Mesenchymal stem cell (in vitro differentiated cells and primary cell): Measurements from ENCODE around the gene TSPAN11.
A peak's percentile ranks its signal among the peaks of the same experiment; 100 is the strongest.

Source experiments
- DNase-seq: peaks from one replicate; pipeline ENCODE4 v3.0.0-alpha.2; 2013
- H2AFZ ChIP-seq: one replicate; pipeline ENCODE4 v1.6.1; 2013; ENCODE audit warnings: low read depth, mild to moderate bottlenecking, control low read depth, inconsistent platforms, low read length, moderate library complexity
- H2AK5ac ChIP-seq: 2 replicates; pipeline ENCODE4 v1.6.1; 2013; ENCODE audit warnings: low read length, moderate library complexity, mild to moderate bottlenecking, inconsistent platforms; ENCODE audit not compliant: severe bottlenecking
- H2BK120ac ChIP-seq: one replicate; pipeline ENCODE4 v1.6.1; 2013; ENCODE audit warnings: low read depth, mild to moderate bottlenecking, inconsistent platforms, low read length, moderate library complexity
- H2BK12ac ChIP-seq, 2 experiments: one replicate each; pipeline ENCODE4 v1.6.1; 2013; ENCODE audit warnings: inconsistent platforms in 2 of 2, low read length in 2 of 2, mild to moderate bottlenecking in 2 of 2, moderate library complexity in 2 of 2, control low read depth in 1 of 2
- H2BK15ac ChIP-seq: one replicate; pipeline ENCODE4 v1.6.1; 2013; ENCODE audit warnings: mild to moderate bottlenecking, low read depth, inconsistent platforms; ENCODE audit not compliant: poor library complexity, severe bottlenecking
- H2BK5ac ChIP-seq: 2 replicates; pipeline ENCODE4 v1.6.1; 2013; ENCODE audit warnings: low read depth, mild to moderate bottlenecking, low read length, control low read depth, inconsistent platforms; ENCODE audit not compliant: poor library complexity, severe bottlenecking
- H3K14ac ChIP-seq, 2 experiments: one replicate each; pipeline ENCODE4 v1.6.1; 2013; ENCODE audit warnings: inconsistent platforms in 2 of 2, low read length in 2 of 2, control low read depth in 1 of 2, mild to moderate bottlenecking in 1 of 2, moderate library complexity in 1 of 2
- H3K18ac ChIP-seq, 2 experiments: one replicate each; pipeline ENCODE4 v1.6.1; 2013; ENCODE audit warnings: inconsistent platforms in 2 of 2, low read length in 2 of 2, control low read depth in 1 of 2, low read depth in 1 of 2, mild to moderate bottlenecking in 1 of 2
- H3K23ac ChIP-seq, 2 experiments: one replicate each; pipeline ENCODE4 v1.6.1; 2013; ENCODE audit warnings: inconsistent platforms in 2 of 2, low read length in 2 of 2, mild to moderate bottlenecking in 2 of 2, moderate library complexity in 2 of 2, control low read depth in 1 of 2
- H3K27ac ChIP-seq: 2 replicates; pipeline ENCODE4 v1.5.1; 2013; ENCODE audit warnings: mild to moderate bottlenecking, moderate library complexity, low read length, control low read depth, inconsistent platforms; ENCODE audit not compliant: poor library complexity, severe bottlenecking
- H3K27me3 ChIP-seq, 2 experiments: 2 replicates each; pipeline versions ENCODE4 v1.6.1 to v1.7.0; 2013; ENCODE audit warnings: low read length in 2 of 2, mild to moderate bottlenecking in 2 of 2, moderate library complexity in 2 of 2, control low read depth in 1 of 2, inconsistent platforms in 1 of 2; ENCODE audit not compliant: control insufficient read depth in 1 of 2, insufficient read depth in 1 of 2
- H3K36me3 ChIP-seq, 2 experiments: 2 replicates each; pipeline versions ENCODE4 v1.6.1 to v1.7.0; 2013; ENCODE audit warnings: low read length in 2 of 2, control low read depth in 1 of 2, inconsistent platforms in 1 of 2, low read depth in 1 of 2, mild to moderate bottlenecking in 1 of 2; ENCODE audit not compliant: insufficient read depth in 2 of 2, control insufficient read depth in 1 of 2
- H3K4ac ChIP-seq, 2 experiments: one replicate each; pipeline ENCODE4 v1.6.1; 2013; ENCODE audit warnings: inconsistent platforms in 2 of 2, low read length in 2 of 2, mild to moderate bottlenecking in 2 of 2, moderate library complexity in 2 of 2, control low read depth in 1 of 2, low read depth in 1 of 2
- H3K4me1 ChIP-seq: 2 replicates; pipeline ENCODE4 v1.6.1; 2013; ENCODE audit warnings: low read depth, low read length, control low read depth; ENCODE audit not compliant: control insufficient read depth, insufficient read depth
- H3K4me2 ChIP-seq: 2 replicates; pipeline ENCODE4 v1.6.1; 2013; ENCODE audit warnings: low read length, mild to moderate bottlenecking, inconsistent platforms; ENCODE audit not compliant: poor library complexity, severe bottlenecking
- H3K4me3 ChIP-seq, 2 experiments: 2 replicates each; pipeline versions ENCODE4 v1.5.1 to v1.7.0; 2013; ENCODE audit warnings: low read length in 2 of 2, mild to moderate bottlenecking in 2 of 2, control low read depth in 1 of 2, low read depth in 1 of 2; ENCODE audit not compliant: insufficient read depth in 1 of 2
- H3K79me1 ChIP-seq: replicated peaks from 2 replicates; pipeline ENCODE4 v1.6.1; 2013; ENCODE audit warnings: mild to moderate bottlenecking, control low read depth, low read length, inconsistent platforms; ENCODE audit not compliant: poor library complexity, severe bottlenecking
- H3K9ac ChIP-seq: 2 replicates; pipeline ENCODE4 v1.7.0; 2013; ENCODE audit warnings: mild to moderate bottlenecking, low read length, moderate library complexity
- H3K9me3 ChIP-seq: 2 replicates; pipeline ENCODE4 v1.7.0; 2013; ENCODE audit warnings: mild to moderate bottlenecking, low read length; ENCODE audit not compliant: control insufficient read depth
- H4K8ac ChIP-seq: one replicate; pipeline ENCODE4 v1.6.1; 2013; ENCODE audit warnings: inconsistent platforms, mild to moderate bottlenecking, low read length, moderate library complexity
- H4K91ac ChIP-seq: one replicate; pipeline ENCODE4 v1.6.1; 2013; ENCODE audit warnings: mild to moderate bottlenecking, low read length, inconsistent platforms
- WGBS: methylation state at CpG from one replicate; pipeline ENCODE4 v1.1.7; 2013; ENCODE audit warnings: mixed read lengths; 5-methylcytosine and 5-hydroxymethylcytosine counted together

TSPAN11 gene

DNA sequence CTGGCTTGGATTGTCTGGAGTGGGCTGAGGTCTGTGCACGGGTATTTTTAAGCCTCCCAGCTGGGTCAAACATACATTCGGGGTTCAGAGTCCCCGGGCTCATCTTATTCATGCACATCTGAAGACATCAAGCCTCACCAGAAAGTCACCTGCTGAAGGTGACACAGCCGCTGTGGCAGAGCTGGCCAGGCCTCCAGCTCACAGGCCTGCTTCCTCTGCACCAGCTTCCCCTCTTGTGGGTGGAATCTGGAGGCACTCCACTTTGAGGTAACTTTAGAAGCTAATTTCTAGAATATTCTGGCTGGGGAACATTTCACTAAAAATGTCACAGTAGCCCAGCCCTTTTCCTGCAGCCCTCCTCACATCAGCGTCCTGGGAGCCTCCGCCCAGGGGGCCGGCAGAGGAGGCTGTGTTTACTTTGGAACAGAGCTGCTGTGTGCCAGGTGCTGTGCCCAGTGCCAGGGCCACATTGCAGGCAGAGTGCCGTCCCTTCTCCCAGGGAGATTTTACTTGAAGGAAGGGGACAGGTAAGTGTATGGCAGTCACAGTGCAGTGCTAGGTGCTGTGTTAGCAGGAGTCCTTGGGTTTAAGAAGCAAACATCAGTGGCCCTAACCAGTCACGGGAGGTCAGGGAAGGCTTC lies 62.2 kb downstream of the TSPAN11 start:
- Histone ChIP-seq H3K79me1 (no peaks in the 10 kb centered on the region), H2AK5ac (no peak overlapping the region), H2BK5ac (no peak overlapping the region), H3K23ac (no peak overlapping the region), H3K4ac (no peak overlapping the region), H3K9me3 (no peaks in the 10 kb centered on the region), H3K4me1 (peaks cover 13% of the 10 kb centered on the region), H3K4me3 (no peak overlapping the region), H3K36me3 (no peaks in the 10 kb centered on the region), H3K4me2 (no peak overlapping the region), H3K27me3 (peaks cover 0 to 4% of the 10 kb centered on the region in 2 experiments), H3K14ac (no peak overlapping the region), H3K18ac (no peak overlapping the region), H2AFZ (no peak overlapping the region), H3K9ac (no peak overlapping the region), H3K27ac (no peak overlapping the region), H4K8ac (no peak overlapping the region), H4K91ac (no peak overlapping the region), H2BK15ac (no peak overlapping the region), H2BK12ac (no peak overlapping the region), H2BK120ac (no peak overlapping the region)
- WGBS = 81% methylated on average over 8 of the region's 9 CpGs
- DNase-seq = no peak

- H2BK12ac ChIP-seq = peak overlapping the region in 1 of 2 experiments; percentile 32
- no peaks in the 10 kb centered on the region for H3K9me3 ChIP-seq
- no peak overlapping the region for H3K23ac ChIP-seq
- no peak overlapping the region for H3K9ac ChIP-seq
- H2AFZ ChIP-seq = no peak overlapping the region
- peak overlapping the region in 1 of 2 experiments; percentile 61 for H3K18ac ChIP-seq
- H3K14ac ChIP-seq = peak overlapping the region in 1 of 2 experiments; percentile 46
- no peak overlapping the region for H2BK15ac ChIP-seq
- no peaks in the 10 kb centered on the region for H3K79me1 ChIP-seq
- H3K4me1 ChIP-seq = peaks cover 13% of the 10 kb centered on the region
- H3K4me2 ChIP-seq = no peak overlapping the region
- no peak overlapping the region for H4K8ac ChIP-seq
- H3K4me3 ChIP-seq = no peak overlapping the region
- 49% methylated on average over 6 of the region's 6 CpGs for WGBS
- no peak for DNase-seq
- no peak overlapping the region for H2BK120ac ChIP-seq
- no peak overlapping the region for H4K91ac ChIP-seq
- no peaks in the 10 kb centered on the region for H3K36me3 ChIP-seq
- H2BK5ac ChIP-seq = no peak overlapping the region
- H3K4ac ChIP-seq = no peak overlapping the region
- H3K27ac ChIP-seq = no peak overlapping the region
- H3K27me3 ChIP-seq = no peaks in the 10 kb centered on the region
- no peak overlapping the region for H2AK5ac ChIP-seq
Observed at GRCh38 chr12:30989754-30990153, 63.2 kb downstream of the TSPAN11 start.

- Histone ChIP-seq H4K8ac (no peak overlapping the region), H2AK5ac (no peak overlapping the region), H3K4me3 (no peak overlapping the region), H2BK12ac (no peak overlapping the region), H3K4me2 (no peak overlapping the region), H3K27ac (no peak overlapping the region), H3K9me3 (no peaks in the 10 kb centered on the region), H3K36me3 (no peaks in the 10 kb centered on the region), H2BK15ac (no peak overlapping the region), H3K23ac (no peak overlapping the region), H3K18ac (peak overlapping the region in 1 of 2 experiments; percentile 61), H3K14ac (no peak overlapping the region), H4K91ac (no peak overlapping the region), H2BK5ac (no peak overlapping the region), H3K79me1 (no peaks in the 10 kb centered on the region), H3K27me3 (no peaks in the 10 kb centered on the region), H3K4me1 (peaks cover 13% of the 10 kb centered on the region), H3K9ac (no peak overlapping the region), H3K4ac (no peak overlapping the region), H2AFZ (no peak overlapping the region), H2BK120ac (no peak overlapping the region)
- 84% methylated on average over 9 of the region's 10 CpGs for WGBS
- DNase-seq = no peak
Observed at GRCh38 chr12:30990316-30990715, 63.8 kb downstream of the TSPAN11 start.

DNA sequence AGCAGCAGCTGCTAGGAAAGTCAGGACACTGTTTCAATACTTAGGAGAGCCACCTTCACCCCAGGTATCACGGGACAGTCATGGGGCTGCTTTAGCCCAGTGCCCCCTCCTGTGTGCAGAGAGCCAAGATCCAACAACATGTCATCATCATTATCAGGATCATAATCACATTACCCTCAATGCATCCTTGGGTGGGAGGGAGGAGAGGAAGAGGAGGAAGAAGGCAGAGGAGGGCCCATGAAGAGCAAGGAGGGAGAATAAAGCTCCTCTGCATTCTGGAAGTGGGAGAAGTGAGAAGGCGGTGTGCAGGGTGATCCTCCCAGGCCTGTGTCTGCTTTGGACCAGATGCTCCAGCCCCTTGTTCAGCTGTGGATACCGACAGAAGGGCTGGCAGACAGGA lies 64.2 kb downstream of the TSPAN11 start:
- H3K27me3 ChIP-seq = no peaks in the 10 kb centered on the region
- no peaks in the 10 kb centered on the region for H3K36me3 ChIP-seq
- no peak overlapping the region for H2BK15ac ChIP-seq
- H4K8ac ChIP-seq = no peak overlapping the region
- H2AK5ac ChIP-seq = no peak overlapping the region
- H3K4me2 ChIP-seq = no peak overlapping the region
- H2AFZ ChIP-seq = no peak overlapping the region
- no peak overlapping the region for H2BK5ac ChIP-seq
- DNase-seq = no peak
- no peak overlapping the region for H3K27ac ChIP-seq
- H3K79me1 ChIP-seq = no peaks in the 10 kb centered on the region
- H3K4ac ChIP-seq = no peak overlapping the region
- H2BK120ac ChIP-seq = no peak overlapping the region
- no peaks in the 10 kb centered on the region for H3K9me3 ChIP-seq
- no peak overlapping the region for H3K14ac ChIP-seq
- H2BK12ac ChIP-seq = peak overlapping the region in 1 of 2 experiments; percentile 17
- no peak overlapping the region for H3K23ac ChIP-seq
- WGBS = 97% methylated on average over 2 of the region's 3 CpGs
- no peak overlapping the region for H3K9ac ChIP-seq
- H4K91ac ChIP-seq = no peak overlapping the region
- peaks cover 14% of the 10 kb centered on the region for H3K4me1 ChIP-seq
- H3K18ac ChIP-seq = no peak overlapping the region
- H3K4me3 ChIP-seq = no peak overlapping the region
